Measurements from ENCODE around the gene AGBL5.

AGBL5 gene, protein sequence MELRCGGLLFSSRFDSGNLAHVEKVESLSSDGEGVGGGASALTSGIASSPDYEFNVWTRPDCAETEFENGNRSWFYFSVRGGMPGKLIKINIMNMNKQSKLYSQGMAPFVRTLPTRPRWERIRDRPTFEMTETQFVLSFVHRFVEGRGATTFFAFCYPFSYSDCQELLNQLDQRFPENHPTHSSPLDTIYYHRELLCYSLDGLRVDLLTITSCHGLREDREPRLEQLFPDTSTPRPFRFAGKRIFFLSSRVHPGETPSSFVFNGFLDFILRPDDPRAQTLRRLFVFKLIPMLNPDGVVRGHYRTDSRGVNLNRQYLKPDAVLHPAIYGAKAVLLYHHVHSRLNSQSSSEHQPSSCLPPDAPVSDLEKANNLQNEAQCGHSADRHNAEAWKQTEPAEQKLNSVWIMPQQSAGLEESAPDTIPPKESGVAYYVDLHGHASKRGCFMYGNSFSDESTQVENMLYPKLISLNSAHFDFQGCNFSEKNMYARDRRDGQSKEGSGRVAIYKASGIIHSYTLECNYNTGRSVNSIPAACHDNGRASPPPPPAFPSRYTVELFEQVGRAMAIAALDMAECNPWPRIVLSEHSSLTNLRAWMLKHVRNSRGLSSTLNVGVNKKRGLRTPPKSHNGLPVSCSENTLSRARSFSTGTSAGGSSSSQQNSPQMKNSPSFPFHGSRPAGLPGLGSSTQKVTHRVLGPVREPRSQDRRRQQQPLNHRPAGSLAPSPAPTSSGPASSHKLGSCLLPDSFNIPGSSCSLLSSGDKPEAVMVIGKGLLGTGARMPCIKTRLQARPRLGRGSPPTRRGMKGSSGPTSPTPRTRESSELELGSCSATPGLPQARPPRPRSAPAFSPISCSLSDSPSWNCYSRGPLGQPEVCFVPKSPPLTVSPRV

DNA sequence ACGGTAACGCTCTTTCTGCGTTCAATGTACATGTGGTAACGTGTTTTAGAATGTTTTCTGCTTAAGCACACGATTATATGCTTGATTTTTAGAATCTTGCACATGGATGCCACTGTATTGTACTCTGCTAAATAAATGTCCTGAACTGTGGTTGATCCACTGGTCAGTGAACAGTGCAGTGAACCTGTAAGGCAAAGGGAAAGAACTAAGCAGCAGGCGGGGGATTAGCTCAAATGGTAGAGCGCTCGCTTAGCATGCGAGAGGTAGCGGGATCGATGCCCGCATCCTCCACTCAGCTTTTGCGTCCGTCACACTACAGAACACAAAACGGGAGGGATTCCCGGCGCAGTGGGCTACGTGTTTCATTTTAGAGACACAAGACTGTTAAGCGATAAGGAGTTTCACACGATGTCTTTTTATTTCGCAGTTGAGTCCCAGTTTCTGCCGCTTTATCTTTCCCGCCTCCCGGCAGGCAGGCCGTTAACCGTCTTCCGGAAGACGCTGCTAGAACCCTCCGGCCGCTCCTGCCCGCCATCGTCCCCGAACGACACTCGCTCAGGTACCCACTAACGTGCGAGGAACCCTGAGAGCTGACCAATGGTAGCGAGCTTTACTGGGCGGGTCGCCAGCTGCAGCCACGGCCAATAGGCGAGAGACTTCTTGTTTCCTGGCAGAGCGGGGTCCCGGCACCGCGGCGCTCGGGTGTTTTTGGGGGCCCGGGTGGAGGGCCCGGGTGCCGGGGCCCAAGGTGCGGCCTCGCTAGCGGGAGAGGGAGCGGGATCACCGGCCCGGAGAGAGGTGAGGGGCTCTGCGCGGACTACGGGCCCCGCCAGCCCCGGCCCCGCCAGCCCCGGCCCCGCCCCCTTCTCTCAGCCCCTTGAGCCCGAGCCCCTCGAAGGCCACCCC, at the start of gene AGBL5:
TSS of gene AGBL5 (plus strand) at position 673 of the 906 bp plus-strand sequence. CDS start 1,291 bp downstream, outside the sequence.
- Histone ChIP-seq H3K4me3 (ENCODE audit: low read depth, low read length) (peak within 1 kb of the TSS; percentile 82), H3K27ac (ENCODE audit: extremely low read depth, low read depth, low read length) (peak within 1 kb of the TSS; percentile 73), H3K36me3 (ENCODE audit: control insufficient read depth in 2 of 2, insufficient read depth in 1 of 2, low read length in 2 of 2) (peaks cover 10 to 36% of the 10 kb centered on the region in 2 experiments), H3K4me1 (ENCODE audit: control insufficient read depth, insufficient read depth, low read length) (peaks cover 4% of the 10 kb centered on the region), H3K9me3 (ENCODE audit: control insufficient read depth, insufficient read depth, low read depth, low read length) (no peaks in the 10 kb centered on the region)
- CTCF ChIA-PET: interaction anchor here (0.5 to 2.0 kb wide), 9 partner anchors 17 to 252 kb away, joined by 3 to 7 read pairs (median 3); no protein-coding TSS in a partner anchor
- POLR2A ChIA-PET: interaction anchor here (0.6 to 3.7 kb wide), 29 partner anchors 8 to 578 kb away, joined by 3 to 61 read pairs (median 4); partner anchors contain the start of genes ATRAID, CCDC121, GPN1 and GTF3C2
- TF ChIP-seq ZNF184 (tag by site-specific recombination; IDR thresholded peaks at IDR 0.05) (0 out of 2 replicates have a peak, but pooled peaks have one; percentile 39), KLF9 (tag by site-specific recombination; IDR thresholded peaks at IDR 0.05; ENCODE audit: low read depth) (peak; percentile 36), ZNF302 (tag by site-specific recombination; IDR thresholded peaks at IDR 0.05; ENCODE audit: low read depth) (no peak), ZNF112 (tag by site-specific recombination; IDR thresholded peaks at IDR 0.05) (no peak), ZBTB17 (tag by site-specific recombination; IDR thresholded peaks at IDR 0.05) (peak; percentile 67), ZNF596 (tag by site-specific recombination; IDR thresholded peaks at IDR 0.05) (peak; percentile 45; the same call in 1 of the 2 replicates), REPIN1 (tag by site-specific recombination; IDR thresholded peaks at IDR 0.05; ENCODE audit: low read depth) (0 out of 2 replicates have a peak, but pooled peaks have one; percentile 22), HOXA7 (CRISPR knock-in tag; IDR thresholded peaks at IDR 0.05; ENCODE audit: borderline replicate concordance) (peak; percentile 17; the same call in 1 of the 2 replicates), ZNF239 (tag by site-specific recombination; IDR thresholded peaks at IDR 0.05) (peak; percentile 45; the same call in 1 of the 2 replicates), ZNF19 (tag by site-specific recombination; IDR thresholded peaks at IDR 0.05; ENCODE audit: low read depth) (no peak), ZNF510 (tag by site-specific recombination; IDR thresholded peaks at IDR 0.05; ENCODE audit: insufficient replicate concordance) (no peak), ZNF561 (tag by site-specific recombination; IDR thresholded peaks at IDR 0.05; ENCODE audit: borderline replicate concordance) (0 out of 2 replicates have a peak, but pooled peaks have one; percentile 69), ZBTB8A (tag by site-specific recombination; IDR thresholded peaks at IDR 0.05) (peak; percentile 35), ZBTB7A (tag by site-specific recombination; IDR thresholded peaks at IDR 0.05; ENCODE audit: low read depth) (0 out of 2 replicates have a peak, but pooled peaks have one; percentile 53), ZNF501 (tag by site-specific recombination; IDR thresholded peaks at IDR 0.05) (peak; percentile 79; the same call in 1 of the 2 replicates), KLF8 (tag by site-specific recombination; IDR thresholded peaks at IDR 0.05) (peak; percentile 53), YY1 (tag by site-specific recombination; IDR thresholded peaks at IDR 0.05) (0 out of 2 replicates have a peak, but pooled peaks have one; percentile 55), ZNF394 (tag by site-specific recombination; IDR thresholded peaks at IDR 0.05; ENCODE audit: borderline replicate concordance) (peak; percentile 70), ZEB2 (tag by site-specific recombination; IDR thresholded peaks at IDR 0.05) (peak; percentile 96), ZNF335 (tag by site-specific recombination; conservative IDR thresholded peaks at IDR 0.05) (peak; percentile 88), SP2 (tag by site-specific recombination; IDR thresholded peaks at IDR 0.05) (peak; percentile 84)
- TF ChIP-seq, protein P1, sequence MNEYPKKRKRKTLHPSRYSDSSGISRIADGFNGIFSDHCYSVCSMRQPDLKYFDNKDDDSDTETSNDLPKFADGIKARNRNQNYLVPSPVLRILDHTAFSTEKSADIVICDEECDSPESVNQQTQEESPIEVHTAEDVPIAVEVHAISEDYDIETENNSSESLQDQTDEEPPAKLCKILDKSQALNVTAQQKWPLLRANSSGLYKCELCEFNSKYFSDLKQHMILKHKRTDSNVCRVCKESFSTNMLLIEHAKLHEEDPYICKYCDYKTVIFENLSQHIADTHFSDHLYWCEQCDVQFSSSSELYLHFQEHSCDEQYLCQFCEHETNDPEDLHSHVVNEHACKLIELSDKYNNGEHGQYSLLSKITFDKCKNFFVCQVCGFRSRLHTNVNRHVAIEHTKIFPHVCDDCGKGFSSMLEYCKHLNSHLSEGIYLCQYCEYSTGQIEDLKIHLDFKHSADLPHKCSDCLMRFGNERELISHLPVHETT (tag by site-specific recombination; IDR thresholded peaks at IDR 0.05): peak; percentile 80; the same call in 1 of the 2 replicates
- TF ChIP-seq, protein P2, sequence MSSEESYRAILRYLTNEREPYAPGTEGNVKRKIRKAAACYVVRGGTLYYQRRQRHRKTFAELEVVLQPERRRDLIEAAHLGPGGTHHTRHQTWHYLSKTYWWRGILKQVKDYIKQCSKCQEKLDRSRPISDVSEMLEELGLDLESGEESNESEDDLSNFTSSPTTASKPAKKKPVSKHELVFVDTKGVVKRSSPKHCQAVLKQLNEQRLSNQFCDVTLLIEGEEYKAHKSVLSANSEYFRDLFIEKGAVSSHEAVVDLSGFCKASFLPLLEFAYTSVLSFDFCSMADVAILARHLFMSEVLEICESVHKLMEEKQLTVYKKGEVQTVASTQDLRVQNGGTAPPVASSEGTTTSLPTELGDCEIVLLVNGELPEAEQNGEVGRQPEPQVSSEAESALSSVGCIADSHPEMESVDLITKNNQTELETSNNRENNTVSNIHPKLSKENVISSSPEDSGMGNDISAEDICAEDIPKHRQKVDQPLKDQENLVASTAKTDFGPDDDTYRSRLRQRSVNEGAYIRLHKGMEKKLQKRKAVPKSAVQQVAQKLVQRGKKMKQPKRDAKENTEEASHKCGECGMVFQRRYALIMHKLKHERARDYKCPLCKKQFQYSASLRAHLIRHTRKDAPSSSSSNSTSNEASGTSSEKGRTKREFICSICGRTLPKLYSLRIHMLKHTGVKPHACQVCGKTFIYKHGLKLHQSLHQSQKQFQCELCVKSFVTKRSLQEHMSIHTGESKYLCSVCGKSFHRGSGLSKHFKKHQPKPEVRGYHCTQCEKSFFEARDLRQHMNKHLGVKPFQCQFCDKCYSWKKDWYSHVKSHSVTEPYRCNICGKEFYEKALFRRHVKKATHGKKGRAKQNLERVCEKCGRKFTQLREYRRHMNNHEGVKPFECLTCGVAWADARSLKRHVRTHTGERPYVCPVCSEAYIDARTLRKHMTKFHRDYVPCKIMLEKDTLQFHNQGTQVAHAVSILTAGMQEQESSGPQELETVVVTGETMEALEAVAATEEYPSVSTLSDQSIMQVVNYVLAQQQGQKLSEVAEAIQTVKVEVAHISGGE (tag by site-specific recombination; conservative IDR thresholded peaks at IDR 0.05; ENCODE audit: low read depth): peak; percentile 82
- TF ChIP-seq, protein P3, sequence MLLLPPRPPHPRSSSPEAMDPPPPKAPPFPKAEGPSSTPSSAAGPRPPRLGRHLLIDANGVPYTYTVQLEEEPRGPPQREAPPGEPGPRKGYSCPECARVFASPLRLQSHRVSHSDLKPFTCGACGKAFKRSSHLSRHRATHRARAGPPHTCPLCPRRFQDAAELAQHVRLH (tag by site-specific recombination; IDR thresholded peaks at IDR 0.05): peak; percentile 73
- TF ChIP-seq, protein P4, sequence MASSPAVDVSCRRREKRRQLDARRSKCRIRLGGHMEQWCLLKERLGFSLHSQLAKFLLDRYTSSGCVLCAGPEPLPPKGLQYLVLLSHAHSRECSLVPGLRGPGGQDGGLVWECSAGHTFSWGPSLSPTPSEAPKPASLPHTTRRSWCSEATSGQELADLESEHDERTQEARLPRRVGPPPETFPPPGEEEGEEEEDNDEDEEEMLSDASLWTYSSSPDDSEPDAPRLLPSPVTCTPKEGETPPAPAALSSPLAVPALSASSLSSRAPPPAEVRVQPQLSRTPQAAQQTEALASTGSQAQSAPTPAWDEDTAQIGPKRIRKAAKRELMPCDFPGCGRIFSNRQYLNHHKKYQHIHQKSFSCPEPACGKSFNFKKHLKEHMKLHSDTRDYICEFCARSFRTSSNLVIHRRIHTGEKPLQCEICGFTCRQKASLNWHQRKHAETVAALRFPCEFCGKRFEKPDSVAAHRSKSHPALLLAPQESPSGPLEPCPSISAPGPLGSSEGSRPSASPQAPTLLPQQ (tag by site-specific recombination; IDR thresholded peaks at IDR 0.05): peak; percentile 49; the same call in 1 of the 2 replicates

Data from HEK293 (cell line).